Measurements from ENCODE around the gene NAXE. TPM values are rescaled to one million over a fixed set of nuclear protein-coding genes. Genes with fewer than 3 reads are reported as not detected.

NAXE gene
- total RNA-seq, 1 experiment from 2014 or later: 96.6 TPM

DNA sequence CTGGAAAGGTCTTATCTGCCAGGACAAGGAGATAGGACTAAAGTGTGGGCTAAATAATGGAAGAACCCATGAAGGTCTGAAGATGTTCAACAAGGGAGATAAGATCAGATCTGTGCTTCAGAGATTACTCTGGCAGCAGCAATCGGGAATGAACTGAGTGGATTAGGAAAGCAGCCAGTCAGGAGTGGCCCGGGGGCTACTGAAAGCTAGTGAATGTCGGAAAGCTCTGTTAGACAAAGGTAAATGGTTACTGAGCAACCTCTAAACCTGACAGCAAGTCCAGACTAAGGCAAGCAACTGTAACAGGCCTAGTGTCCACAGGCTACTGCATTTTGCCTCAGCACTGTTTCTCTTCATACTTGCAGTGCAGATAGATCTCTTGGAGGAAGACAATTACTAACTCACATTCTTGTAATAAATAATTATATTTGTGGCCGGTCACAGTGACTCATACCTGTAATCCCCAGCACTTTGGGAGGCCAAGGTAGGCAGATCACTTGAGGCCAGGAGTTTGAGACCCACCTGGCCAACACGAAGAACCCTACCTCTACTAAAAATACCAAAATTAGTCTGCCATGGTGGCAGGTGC is 31.7 kb upstream of the NAXE start:
- no peaks in the 10 kb centered on the region for H3K27me3 Mint-ChIP-seq (ENCODE audit: low read depth)
- no peaks in the 10 kb centered on the region for H3K9me3 Mint-ChIP-seq
- no peak overlapping the region for H2BK15ac ChIP-seq (ENCODE audit: low read depth, low read length)
- DNase-seq: no peak
- no peaks in the 10 kb centered on the region for H3K9me3 ChIP-seq (ENCODE audit: control insufficient read depth, low read depth, low read length)
- H4K91ac ChIP-seq (ENCODE audit: insufficient read length, low read depth, low read length): no peak overlapping the region
- no peak overlapping the region for H3K4ac ChIP-seq (ENCODE audit: low read depth, low read length)
- no peak overlapping the region for H3K18ac ChIP-seq (ENCODE audit: insufficient read length, low read depth, low read length)
- no peaks in the 10 kb centered on the region for H3K23me2 ChIP-seq (ENCODE audit: insufficient read length, low read depth, low read length, poor library complexity, severe bottlenecking)
- no peaks in the 10 kb centered on the region for H3K79me2 ChIP-seq (ENCODE audit: insufficient read depth, low read length)
- no peak overlapping the region for H4K5ac ChIP-seq (ENCODE audit: insufficient read length, low read depth, low read length)
- H3K4me1 ChIP-seq (ENCODE audit: insufficient read depth, low read length): no peaks in the 10 kb centered on the region
- H3K56ac ChIP-seq (ENCODE audit: insufficient read length, low read depth, low read length): no peak overlapping the region
- no peak overlapping the region for H2AK5ac ChIP-seq (ENCODE audit: insufficient read length, low read length)
- WGBS (ENCODE audit: extremely low coverage, insufficient read length, low lambda C conversion rate): no CpG with 5 or more reads among the region's 5 CpGs
- H2BK20ac ChIP-seq (ENCODE audit: low read depth, low read length, poor library complexity, severe bottlenecking): no peak overlapping the region
- no peak overlapping the region for H3K27ac ChIP-seq (ENCODE audit: insufficient read length, low read depth, low read length)
- H3K27ac Mint-ChIP-seq: no peak overlapping the region; a peak in 1 of 7 replicates
- TF ChIP-seq, protein P1, sequence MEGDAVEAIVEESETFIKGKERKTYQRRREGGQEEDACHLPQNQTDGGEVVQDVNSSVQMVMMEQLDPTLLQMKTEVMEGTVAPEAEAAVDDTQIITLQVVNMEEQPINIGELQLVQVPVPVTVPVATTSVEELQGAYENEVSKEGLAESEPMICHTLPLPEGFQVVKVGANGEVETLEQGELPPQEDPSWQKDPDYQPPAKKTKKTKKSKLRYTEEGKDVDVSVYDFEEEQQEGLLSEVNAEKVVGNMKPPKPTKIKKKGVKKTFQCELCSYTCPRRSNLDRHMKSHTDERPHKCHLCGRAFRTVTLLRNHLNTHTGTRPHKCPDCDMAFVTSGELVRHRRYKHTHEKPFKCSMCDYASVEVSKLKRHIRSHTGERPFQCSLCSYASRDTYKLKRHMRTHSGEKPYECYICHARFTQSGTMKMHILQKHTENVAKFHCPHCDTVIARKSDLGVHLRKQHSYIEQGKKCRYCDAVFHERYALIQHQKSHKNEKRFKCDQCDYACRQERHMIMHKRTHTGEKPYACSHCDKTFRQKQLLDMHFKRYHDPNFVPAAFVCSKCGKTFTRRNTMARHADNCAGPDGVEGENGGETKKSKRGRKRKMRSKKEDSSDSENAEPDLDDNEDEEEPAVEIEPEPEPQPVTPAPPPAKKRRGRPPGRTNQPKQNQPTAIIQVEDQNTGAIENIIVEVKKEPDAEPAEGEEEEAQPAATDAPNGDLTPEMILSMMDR (conservative IDR thresholded peaks at IDR 0.05): no peak
- H3K9ac ChIP-seq (ENCODE audit: extremely low read depth, insufficient read length, low read length): no peak overlapping the region
- no peak overlapping the region for H2BK12ac ChIP-seq (ENCODE audit: insufficient read length, low read depth, low read length)
- no peak overlapping the region for H3T11ph ChIP-seq (ENCODE audit: low read length)
- no peak overlapping the region for H2AFZ ChIP-seq (ENCODE audit: low read length)
- no peaks in the 10 kb centered on the region for H3K79me1 ChIP-seq (ENCODE audit: insufficient read depth, low read depth, low read length, poor library complexity, severe bottlenecking)
- H2BK5ac ChIP-seq (ENCODE audit: insufficient read length, low read length): no peak overlapping the region
- no peaks in the 10 kb centered on the region for H3K27me3 ChIP-seq (ENCODE audit: insufficient read depth, low read length)
- no peak overlapping the region for H2BK120ac ChIP-seq (ENCODE audit: low read depth, low read length, poor library complexity, severe bottlenecking)
- no peak overlapping the region for H3K4me2 ChIP-seq (ENCODE audit: insufficient read depth, insufficient read length, low read length)
- H4K20me1 ChIP-seq (ENCODE audit: control insufficient read depth, insufficient read depth, insufficient read length): no peaks in the 10 kb centered on the region
- H3K4me3 Mint-ChIP-seq: no peak overlapping the region
- H3K4me1 Mint-ChIP-seq: no peaks in the 10 kb centered on the region
- H3K23ac ChIP-seq (ENCODE audit: insufficient read length, low read depth, low read length): no peak overlapping the region
- H3K14ac ChIP-seq (ENCODE audit: insufficient read depth, low read length): no peak overlapping the region
- no peak overlapping the region for H4K8ac ChIP-seq (replicated peaks; ENCODE audit: insufficient read length, low read depth, low read length)
- peaks cover 23 to 71% (median 64%) of the 10 kb centered on the region in 3 experiments for H3K36me3 Mint-ChIP-seq (ENCODE audit: insufficient read depth in 1 of 3, low read depth in 3 of 3)

Measured in H9 (cell line).